ENCODE results near the gene CLDN5. TPM values are rescaled to one million over a fixed set of nuclear protein-coding genes. Genes with fewer than 3 reads are reported as not detected.
"Not testable (repeated sequence)": the region's sequence is repeated elsewhere in the genome, so short reads cannot be mapped to it uniquely, and the experiment has no call there.

CLDN5 gene
- total RNA-seq, 4 donors from 2014 or later, result 22.1 to 112 (median 56.8) TPM

DNA sequence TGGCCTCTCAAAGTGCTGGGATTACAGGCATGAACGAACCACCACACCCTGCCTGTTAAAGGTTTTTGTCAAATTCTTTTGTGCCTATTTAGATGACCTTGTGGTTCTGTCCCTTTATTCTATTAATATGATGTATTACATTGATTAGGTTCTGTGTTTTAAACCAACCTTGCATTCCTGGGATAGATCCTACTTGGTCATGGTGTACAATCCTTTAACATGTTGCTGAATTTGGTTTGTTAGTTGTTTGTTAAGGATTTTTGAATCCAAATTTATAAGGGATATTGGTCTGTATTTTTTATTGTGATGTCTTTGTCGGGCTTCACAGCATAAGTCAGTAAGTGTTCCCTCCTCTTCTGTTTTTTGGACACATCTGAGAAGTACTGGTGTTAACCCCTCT, 29.0 kb upstream of the CLDN5 start:
- WGBS, result 94% methylated on average over 2 of the region's 2 CpGs
- Histone ChIP-seq H3K36me3 (no peaks in the 10 kb centered on the region), H3K27ac (no peak overlapping the region), H3K9me3 (no peaks in the 10 kb centered on the region), H3K4me3 (no peak overlapping the region), H3K4me1 (no peaks in the 10 kb centered on the region), H3K27me3 (no peaks in the 10 kb centered on the region)
- TF ChIP-seq POLR2AphosphoS5 (IDR thresholded peaks at IDR 0.05), result no peak
- TF ChIP-seq, protein P1, sequence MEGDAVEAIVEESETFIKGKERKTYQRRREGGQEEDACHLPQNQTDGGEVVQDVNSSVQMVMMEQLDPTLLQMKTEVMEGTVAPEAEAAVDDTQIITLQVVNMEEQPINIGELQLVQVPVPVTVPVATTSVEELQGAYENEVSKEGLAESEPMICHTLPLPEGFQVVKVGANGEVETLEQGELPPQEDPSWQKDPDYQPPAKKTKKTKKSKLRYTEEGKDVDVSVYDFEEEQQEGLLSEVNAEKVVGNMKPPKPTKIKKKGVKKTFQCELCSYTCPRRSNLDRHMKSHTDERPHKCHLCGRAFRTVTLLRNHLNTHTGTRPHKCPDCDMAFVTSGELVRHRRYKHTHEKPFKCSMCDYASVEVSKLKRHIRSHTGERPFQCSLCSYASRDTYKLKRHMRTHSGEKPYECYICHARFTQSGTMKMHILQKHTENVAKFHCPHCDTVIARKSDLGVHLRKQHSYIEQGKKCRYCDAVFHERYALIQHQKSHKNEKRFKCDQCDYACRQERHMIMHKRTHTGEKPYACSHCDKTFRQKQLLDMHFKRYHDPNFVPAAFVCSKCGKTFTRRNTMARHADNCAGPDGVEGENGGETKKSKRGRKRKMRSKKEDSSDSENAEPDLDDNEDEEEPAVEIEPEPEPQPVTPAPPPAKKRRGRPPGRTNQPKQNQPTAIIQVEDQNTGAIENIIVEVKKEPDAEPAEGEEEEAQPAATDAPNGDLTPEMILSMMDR (IDR thresholded peaks at IDR 0.05), result no peak
- TF ChIP-seq POLR2A (IDR thresholded peaks at IDR 0.05), result no peak
- TF ChIP-seq EP300 (IDR thresholded peaks at IDR 0.05), result no peak
- DNase-seq (ENCODE audit: low spot score in 2 of 2), result no peak

DNA sequence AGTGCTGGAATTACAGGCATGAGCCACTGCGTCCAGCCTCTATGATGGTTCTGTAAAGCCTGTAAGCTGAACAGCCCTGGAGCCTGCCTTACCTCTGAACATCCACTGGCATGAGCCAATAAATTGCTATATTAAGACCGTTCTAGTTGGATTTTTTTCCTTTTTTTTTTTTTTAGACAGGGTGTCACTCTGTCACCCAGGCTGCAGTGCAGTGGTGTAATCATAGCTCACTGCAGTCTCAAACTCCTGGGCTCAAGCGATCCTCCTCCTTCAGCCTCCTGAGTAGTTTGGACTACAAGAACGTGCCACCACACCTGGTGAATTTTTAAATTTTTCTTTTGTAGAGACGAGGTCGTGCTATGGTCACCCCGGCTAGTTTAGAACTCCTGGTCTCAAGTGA, 26.2 kb upstream of the CLDN5 start:
- peak in 1 of 2 donors; percentile 40 for DNase-seq (ENCODE audit: low spot score in 2 of 2)
- Histone ChIP-seq H3K4me3 (no peak overlapping the region), H3K27ac (no peak overlapping the region), H3K9me3 (no peaks in the 10 kb centered on the region), H3K27me3 (peaks cover 3% of the 10 kb centered on the region), H3K36me3 (no peaks in the 10 kb centered on the region), H3K4me1 (no peaks in the 10 kb centered on the region)
- no peak for TF ChIP-seq EP300 (IDR thresholded peaks at IDR 0.05)
- no peak for TF ChIP-seq POLR2A (IDR thresholded peaks at IDR 0.05)
- TF ChIP-seq, protein P1 (IDR thresholded peaks at IDR 0.05), result no peak
- TF ChIP-seq POLR2AphosphoS5 (IDR thresholded peaks at IDR 0.05), result no peak
- 78% methylated on average over 7 of the region's 7 CpGs for WGBS

DNA sequence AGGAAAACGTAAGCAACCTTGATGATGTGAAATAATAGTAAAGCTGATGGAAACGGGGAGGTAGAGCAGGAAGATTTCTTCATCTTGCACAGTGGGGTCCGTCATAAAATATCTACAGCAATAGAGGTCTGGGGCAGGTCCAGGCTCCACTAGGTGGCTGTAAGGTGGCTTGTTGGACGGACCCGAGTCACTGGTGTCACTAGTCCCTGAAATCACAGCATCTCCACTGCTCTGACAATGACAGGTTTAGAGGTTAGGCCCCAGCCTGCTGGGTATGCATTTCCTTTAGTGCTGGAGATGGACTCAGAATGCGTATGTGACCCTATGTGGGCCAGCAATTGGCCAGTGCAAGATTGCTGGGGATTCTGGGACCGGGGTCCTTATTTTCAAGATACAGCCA, 25.2 kb upstream of the CLDN5 start:
- no peaks in the 10 kb centered on the region for H3K4me1 ChIP-seq
- 79% methylated on average over 7 of the region's 7 CpGs for WGBS
- DNase-seq (ENCODE audit: low spot score in 2 of 2), result peak in 1 of 2 donors; percentile 26
- no peaks in the 10 kb centered on the region for H3K36me3 ChIP-seq
- H3K27me3 ChIP-seq, result peaks cover 4% of the 10 kb centered on the region
- H3K4me3 ChIP-seq, result no peak overlapping the region
- H3K9me3 ChIP-seq, result no peaks in the 10 kb centered on the region
- H3K27ac ChIP-seq, result no peak overlapping the region
- TF ChIP-seq POLR2A (IDR thresholded peaks at IDR 0.05), result no peak
- TF ChIP-seq EP300 (IDR thresholded peaks at IDR 0.05), result no peak
- TF ChIP-seq, protein P1 (IDR thresholded peaks at IDR 0.05), result no peak
- TF ChIP-seq POLR2AphosphoS5 (IDR thresholded peaks at IDR 0.05), result no peak

DNA sequence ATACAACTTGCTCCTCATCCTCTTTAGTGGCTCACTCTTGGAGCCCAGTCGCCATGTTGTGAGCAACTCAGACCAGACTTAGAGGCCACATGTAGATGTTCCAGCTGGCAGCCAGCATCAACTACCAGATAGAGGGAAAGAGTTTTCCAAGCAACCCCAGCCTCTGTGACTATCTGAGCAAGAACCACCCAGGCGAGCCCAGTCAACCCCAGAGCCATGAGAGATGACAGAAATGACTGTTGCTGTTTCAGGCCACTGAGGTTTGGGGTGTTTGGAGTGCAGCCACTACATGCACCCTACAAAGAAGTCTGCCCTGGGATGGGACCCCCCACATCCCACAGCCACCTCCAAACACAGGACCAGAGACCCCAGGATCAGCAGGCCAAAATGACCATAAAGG, 24.8 kb upstream of the CLDN5 start:
- DNase-seq (ENCODE audit: low spot score in 2 of 2), result peak in 1 of 2 donors; percentile 16
- Histone ChIP-seq H3K36me3 (no peaks in the 10 kb centered on the region), H3K27me3 (peaks cover 6% of the 10 kb centered on the region), H3K4me3 (no peak overlapping the region), H3K4me1 (peaks cover 4% of the 10 kb centered on the region), H3K27ac (no peak overlapping the region), H3K9me3 (no peaks in the 10 kb centered on the region)
- TF ChIP-seq, protein P1 (IDR thresholded peaks at IDR 0.05), result no peak
- no peak for TF ChIP-seq POLR2AphosphoS5 (IDR thresholded peaks at IDR 0.05)
- no peak for TF ChIP-seq POLR2A (IDR thresholded peaks at IDR 0.05)
- no peak for TF ChIP-seq EP300 (IDR thresholded peaks at IDR 0.05)
- 83% methylated on average over 2 of the region's 2 CpGs for WGBS

DNA sequence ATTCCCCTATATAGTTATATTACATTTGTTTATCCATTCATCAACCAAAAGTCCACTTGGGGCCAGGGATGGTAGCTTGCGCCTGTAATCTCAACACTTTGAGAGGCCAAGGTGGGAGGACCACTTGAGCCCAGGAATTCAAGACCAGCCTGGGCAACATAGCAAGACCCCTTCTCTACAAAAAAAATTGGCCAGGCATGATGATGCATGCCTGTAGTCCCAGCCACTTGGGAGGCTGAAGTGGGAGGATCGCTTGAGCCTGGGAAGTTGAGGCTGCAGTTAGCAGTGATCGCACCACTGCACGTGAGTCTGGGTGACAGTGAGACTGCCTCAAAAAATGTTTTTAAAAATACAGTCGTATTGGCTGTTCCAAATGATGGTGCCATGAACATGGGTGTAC, 24.2 kb upstream of the CLDN5 start:
- peak in 1 of 2 donors; percentile 44 for DNase-seq (ENCODE audit: low spot score in 2 of 2)
- not testable (repeated sequence) for H3K27ac ChIP-seq, H3K4me3 ChIP-seq, H3K4me1 ChIP-seq, H3K36me3 ChIP-seq, H3K27me3 ChIP-seq, H3K9me3 ChIP-seq
- 95% methylated on average over 5 of the region's 5 CpGs for WGBS

DNA sequence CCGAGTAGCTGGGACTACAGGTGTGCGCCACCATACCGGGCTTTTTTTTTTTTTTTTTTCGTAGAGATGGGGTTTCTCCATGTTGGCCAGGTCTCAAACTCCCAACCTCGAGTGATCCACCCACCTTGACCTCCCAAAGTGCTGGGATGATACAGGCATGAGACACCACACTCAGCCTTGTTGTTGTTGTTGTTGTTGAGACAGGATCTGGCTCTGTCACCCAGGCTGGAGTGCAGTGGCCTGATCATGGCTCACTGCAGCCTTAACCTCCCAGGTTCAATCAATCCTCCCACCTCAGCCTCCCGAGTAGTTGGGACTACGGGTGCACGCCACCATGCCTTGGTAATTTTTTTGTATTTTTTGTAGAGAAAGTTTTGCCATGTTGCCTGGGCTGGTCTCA, 23.4 kb upstream of the CLDN5 start:
- 91% methylated on average over 8 of the region's 8 CpGs for WGBS
- H3K27me3 ChIP-seq, result peaks cover 6% of the 10 kb centered on the region
- no peaks in the 10 kb centered on the region for H3K36me3 ChIP-seq
- no peaks in the 10 kb centered on the region for H3K9me3 ChIP-seq
- no peak overlapping the region for H3K27ac ChIP-seq
- no peak overlapping the region for H3K4me3 ChIP-seq
- TF ChIP-seq POLR2A (IDR thresholded peaks at IDR 0.05) (no peak), POLR2AphosphoS5 (IDR thresholded peaks at IDR 0.05) (no peak), EP300 (IDR thresholded peaks at IDR 0.05) (no peak)
- TF ChIP-seq, protein P1 (IDR thresholded peaks at IDR 0.05), result no peak
- DNase-seq (ENCODE audit: low spot score in 2 of 2), result peak in 1 of 2 donors; percentile 47
- peaks cover 6% of the 10 kb centered on the region for H3K4me1 ChIP-seq

All from suprapubic skin (tissue), 4 donors.